DOHH2 (cell line): ENCODE results near the gene CDC42SE2.

ENCODE experiments used
- H3F3A ChIP-seq: fragments of 200-600 bp; sonication (generic), shearing (Covaris generic); 2 replicates; pipeline ENCODE4 v1.6.0; 2016; ENCODE audit warnings: antibody characterized with exemption, mild to moderate bottlenecking; ENCODE audit not compliant: control insufficient read depth, insufficient read depth
- H3K27ac ChIP-seq: fragments of 200-600 bp; sonication (generic); 2 replicates; pipeline ENCODE4 v1.5.1; 2014; ENCODE audit warnings: low read depth, mild to moderate bottlenecking, low read length, moderate library complexity
- H3K27me3 ChIP-seq: fragments of 200-600 bp; sonication (generic); 2 replicates; pipeline ENCODE4 v1.6.1; 2014; ENCODE audit warnings: mild to moderate bottlenecking, low read length, mixed read lengths; ENCODE audit not compliant: control insufficient read depth
- H3K36me3 ChIP-seq: fragments of 200-600 bp; sonication (generic); 2 replicates; pipeline ENCODE4 v1.6.1; 2014; ENCODE audit warnings: mild to moderate bottlenecking, low read length, moderate library complexity, mixed read lengths; ENCODE audit not compliant: control insufficient read depth
- H3K4me1 ChIP-seq: fragments of 200-600 bp; sonication (generic); 2 replicates; pipeline ENCODE4 v1.6.1; 2014; ENCODE audit warnings: mild to moderate bottlenecking, low read length, mixed read lengths; ENCODE audit not compliant: control insufficient read depth
- H3K4me2 ChIP-seq: fragments of 200-600 bp; sonication (generic); 2 replicates; pipeline ENCODE4 v1.6.0; 2014; ENCODE audit warnings: mild to moderate bottlenecking, low read length, moderate library complexity
- H3K4me3 ChIP-seq: fragments of 200-600 bp; sonication (generic); 2 replicates; pipeline ENCODE4 v1.5.1; 2014; ENCODE audit warnings: mild to moderate bottlenecking, low read length, mixed read lengths
- H3K79me2 ChIP-seq: fragments of 200-600 bp; sonication (generic); 2 replicates; pipeline ENCODE4 v1.6.1; 2014; ENCODE audit warnings: mild to moderate bottlenecking, low read length, mixed read lengths; ENCODE audit not compliant: control insufficient read depth
- H3K9me2 ChIP-seq: fragments of 200-600 bp; sonication (generic); replicated peaks from 2 replicates; pipeline ENCODE4 v1.6.1; 2014; ENCODE audit warnings: mild to moderate bottlenecking, low read length, mixed read lengths; ENCODE audit not compliant: control insufficient read depth
- H3K9me3 ChIP-seq: fragments of 200-600 bp; sonication (generic); 2 replicates; pipeline ENCODE4 v1.6.1; 2014; ENCODE audit warnings: antibody characterized with exemption, low read length, mixed read lengths; ENCODE audit not compliant: control insufficient read depth, insufficient read depth
- H4K20me1 ChIP-seq: fragments of 200-600 bp; sonication (generic); 2 replicates; pipeline ENCODE4 v1.6.0; 2014; ENCODE audit warnings: low read depth, mild to moderate bottlenecking, antibody characterized with exemption, low read length, moderate library complexity; ENCODE audit not compliant: control insufficient read depth, insufficient read depth
- CTCF ChIP-seq: fragments of 200-600 bp; sonication (generic); IDR thresholded peaks from one replicate; pipeline ENCODE4 v1.5.1; 2014; ENCODE audit warnings: antibody characterized with exemption, mild to moderate bottlenecking, low read depth, low read length; ENCODE audit not compliant: poor library complexity, severe bottlenecking
- EZH2phosphoT487 ChIP-seq: fragments of 200-600 bp; sonication (generic); IDR thresholded peaks from 2 replicates; pipeline ENCODE4 v1.6.1; 2017; ENCODE audit warnings: borderline replicate concordance, mild to moderate bottlenecking, antibody characterized with exemption, low read length, moderate library complexity, mixed read lengths

Gene CDC42SE2

GRCh38 chr5:131386124-131386523 is 122.3 kb downstream of the CDC42SE2 start:
- H3K4me3 ChIP-seq: no peak overlapping the region
- H3K27ac ChIP-seq: no peak overlapping the region
- no peaks in the 10 kb centered on the region for H3K9me2 ChIP-seq
- no peak overlapping the region for H3K4me2 ChIP-seq
- no peak for TF ChIP-seq EZH2phosphoT487
- TF ChIP-seq CTCF: no peak
- H3K4me1 ChIP-seq: peaks cover 32% of the 10 kb centered on the region
- H4K20me1 ChIP-seq: no peaks in the 10 kb centered on the region
- no peaks in the 10 kb centered on the region for H3K9me3 ChIP-seq
- peaks cover 6% of the 10 kb centered on the region for H3F3A ChIP-seq
- peaks cover 46% of the 10 kb centered on the region for H3K36me3 ChIP-seq
- peaks cover 19% of the 10 kb centered on the region for H3K79me2 ChIP-seq
- no peaks in the 10 kb centered on the region for H3K27me3 ChIP-seq

- Histone ChIP-seq H3K27me3 (no peaks in the 10 kb centered on the region), H3K27ac (no peak overlapping the region), H3K36me3 (peaks cover 51% of the 10 kb centered on the region), H4K20me1 (no peaks in the 10 kb centered on the region), H3K9me2 (no peaks in the 10 kb centered on the region), H3K9me3 (no peaks in the 10 kb centered on the region), H3F3A (peaks cover 3% of the 10 kb centered on the region; the same call in 1 of the 2 replicates), H3K79me2 (peaks cover 16% of the 10 kb centered on the region), H3K4me3 (no peak overlapping the region), H3K4me1 (peaks cover 25% of the 10 kb centered on the region), H3K4me2 (no peak overlapping the region)
- no peak for TF ChIP-seq EZH2phosphoT487
- no peak for TF ChIP-seq CTCF
These were observed 122.9 kb downstream of the CDC42SE2 start for GRCh38 chr5:131386779-131387178.

GRCh38 chr5:131387255-131387654 is 123.4 kb downstream of the CDC42SE2 start:
- Histone ChIP-seq H3K4me1 (peaks cover 21% of the 10 kb centered on the region), H3F3A (no peaks in the 10 kb centered on the region), H3K79me2 (peaks cover 15% of the 10 kb centered on the region), H3K36me3 (peaks cover 55% of the 10 kb centered on the region), H3K9me2 (no peaks in the 10 kb centered on the region), H3K27ac (no peak overlapping the region), H3K4me2 (no peak overlapping the region), H3K27me3 (no peaks in the 10 kb centered on the region), H3K9me3 (no peaks in the 10 kb centered on the region), H4K20me1 (no peaks in the 10 kb centered on the region), H3K4me3 (no peak overlapping the region)
- TF ChIP-seq EZH2phosphoT487: no peak
- TF ChIP-seq CTCF: no peak
